Brain microvascular endothelial cell (primary cell): ENCODE results near the gene HTR4.
"Not testable (repeated sequence)": the region's sequence is repeated elsewhere in the genome, so short reads cannot be mapped to it uniquely, and the experiment has no call there.

Experiments
- DNase-seq: peaks from one replicate; pipeline ENCODE4 v3.0.0-alpha.2; 2020
- H3K27ac ChIP-seq: fragments of 250-450 bp; sonication (Bioruptor Pico); 2 replicates; pipeline ENCODE4 v1.5.1; 2020; ENCODE audit warnings: mild to moderate bottlenecking, moderate library complexity
- H3K27me3 ChIP-seq: fragments of 250-450 bp; sonication (Bioruptor Pico); replicated peaks from 2 replicates; pipeline ENCODE4 v1.5.1; 2020; ENCODE audit warnings: mild to moderate bottlenecking
- H3K36me3 ChIP-seq: fragments of 250-450 bp; sonication (Bioruptor Pico); replicated peaks from 2 replicates; pipeline ENCODE4 v1.5.1; 2020; ENCODE audit warnings: mild to moderate bottlenecking
- H3K4me3 ChIP-seq: 2 replicates; pipeline ENCODE4 v1.5.1; 2011; ENCODE audit warnings: low read depth, mild to moderate bottlenecking, control low read depth, low read length, moderate library complexity
- CTCF ChIP-seq: IDR thresholded peaks from 2 replicates; pipeline ENCODE4 v1.5.1; 2011; ENCODE audit warnings: low read depth, mild to moderate bottlenecking, moderate library complexity, low read length, control low read depth, inconsistent platforms; ENCODE audit errors: missing control alignments
- in situ Hi-C: cut with HindIII; loops from 2 replicates; pipeline ENCODE4 v1.10.0; 2017; ENCODE audit warnings: low sequenced_read_pairs, low pct_ligation_motif_present

Gene HTR4

GRCh38 chr5:148476302-148476701 is 178.0 kb downstream of the HTR4 start:
- Histone ChIP-seq H3K4me3 (no peak overlapping the region), H3K27me3 (no peaks in the 10 kb centered on the region), H3K36me3 (no peaks in the 10 kb centered on the region), H3K27ac (no peak overlapping the region)
- no peak for TF ChIP-seq CTCF
- in situ Hi-C loops, result no loop called here
- no peak for DNase-seq

GRCh38 chr5:148474025-148474511 is 180.3 kb downstream of the HTR4 start:
- peak; percentile 33 for DNase-seq
- no peak overlapping the region for H3K27ac ChIP-seq

GRCh38 chr5:148471379-148471778 is 182.9 kb downstream of the HTR4 start:
- Histone ChIP-seq H3K27me3 (no peaks in the 10 kb centered on the region), H3K4me3 (no peak overlapping the region), H3K27ac (no peak overlapping the region), H3K36me3 (no peaks in the 10 kb centered on the region)
- in situ Hi-C loops, result no loop called here
- DNase-seq, result no peak
- no peak for TF ChIP-seq CTCF

More at GRCh38 chr5:148474025-148474511, 180.3 kb downstream of the HTR4 start:
- no peak for TF ChIP-seq CTCF
- no peak overlapping the region for H3K4me3 ChIP-seq
- H3K36me3 ChIP-seq, result no peaks in the 10 kb centered on the region
- H3K27me3 ChIP-seq, result no peaks in the 10 kb centered on the region
- in situ Hi-C loops, result no loop called here

- no peak for TF ChIP-seq CTCF
- H3K4me3 ChIP-seq, result no peak overlapping the region
- no peaks in the 10 kb centered on the region for H3K36me3 ChIP-seq
- peak; percentile 45 for DNase-seq
- H3K27me3 ChIP-seq, result no peaks in the 10 kb centered on the region
- in situ Hi-C loops, result no loop called here
- H3K27ac ChIP-seq, result no peak overlapping the region
These were observed 184.8 kb downstream of the HTR4 start for GRCh38 chr5:148469501-148469935.

GRCh38 chr5:148468746-148469145 is 185.6 kb downstream of the HTR4 start:
- H3K36me3 ChIP-seq, H3K4me3 ChIP-seq, in situ Hi-C loops, H3K27me3 ChIP-seq, H3K27ac ChIP-seq, DNase-seq: not testable (repeated sequence)

- Histone ChIP-seq H3K27me3 (no peaks in the 10 kb centered on the region), H3K27ac (no peak overlapping the region), H3K36me3 (no peaks in the 10 kb centered on the region), H3K4me3 (no peak overlapping the region)
- no peak for DNase-seq
- TF ChIP-seq CTCF, result no peak
- in situ Hi-C loops, result no loop called here
These were observed 186.4 kb downstream of the HTR4 start for GRCh38 chr5:148467958-148468357.
